DOHH2 (cell line): ENCODE measurements around the gene ESRRG.

ENCODE experiments used
- H3F3A ChIP-seq: fragments of 200-600 bp; sonication (generic), shearing (Covaris generic); 2 replicates; pipeline ENCODE4 v1.6.0; 2016; ENCODE audit warnings: antibody characterized with exemption, mild to moderate bottlenecking; ENCODE audit not compliant: control insufficient read depth, insufficient read depth
- H3K27ac ChIP-seq: fragments of 200-600 bp; sonication (generic); 2 replicates; pipeline ENCODE4 v1.5.1; 2014; ENCODE audit warnings: low read depth, mild to moderate bottlenecking, low read length, moderate library complexity
- H3K27me3 ChIP-seq: fragments of 200-600 bp; sonication (generic); 2 replicates; pipeline ENCODE4 v1.6.1; 2014; ENCODE audit warnings: mild to moderate bottlenecking, low read length, mixed read lengths; ENCODE audit not compliant: control insufficient read depth
- H3K36me3 ChIP-seq: fragments of 200-600 bp; sonication (generic); 2 replicates; pipeline ENCODE4 v1.6.1; 2014; ENCODE audit warnings: mild to moderate bottlenecking, low read length, moderate library complexity, mixed read lengths; ENCODE audit not compliant: control insufficient read depth
- H3K4me1 ChIP-seq: fragments of 200-600 bp; sonication (generic); 2 replicates; pipeline ENCODE4 v1.6.1; 2014; ENCODE audit warnings: mild to moderate bottlenecking, low read length, mixed read lengths; ENCODE audit not compliant: control insufficient read depth
- H3K4me2 ChIP-seq: fragments of 200-600 bp; sonication (generic); 2 replicates; pipeline ENCODE4 v1.6.0; 2014; ENCODE audit warnings: mild to moderate bottlenecking, low read length, moderate library complexity
- H3K4me3 ChIP-seq: fragments of 200-600 bp; sonication (generic); 2 replicates; pipeline ENCODE4 v1.5.1; 2014; ENCODE audit warnings: mild to moderate bottlenecking, low read length, mixed read lengths
- H3K79me2 ChIP-seq: fragments of 200-600 bp; sonication (generic); 2 replicates; pipeline ENCODE4 v1.6.1; 2014; ENCODE audit warnings: mild to moderate bottlenecking, low read length, mixed read lengths; ENCODE audit not compliant: control insufficient read depth
- H3K9me2 ChIP-seq: fragments of 200-600 bp; sonication (generic); replicated peaks from 2 replicates; pipeline ENCODE4 v1.6.1; 2014; ENCODE audit warnings: mild to moderate bottlenecking, low read length, mixed read lengths; ENCODE audit not compliant: control insufficient read depth
- H3K9me3 ChIP-seq: fragments of 200-600 bp; sonication (generic); 2 replicates; pipeline ENCODE4 v1.6.1; 2014; ENCODE audit warnings: antibody characterized with exemption, low read length, mixed read lengths; ENCODE audit not compliant: control insufficient read depth, insufficient read depth
- H4K20me1 ChIP-seq: fragments of 200-600 bp; sonication (generic); 2 replicates; pipeline ENCODE4 v1.6.0; 2014; ENCODE audit warnings: low read depth, mild to moderate bottlenecking, antibody characterized with exemption, low read length, moderate library complexity; ENCODE audit not compliant: control insufficient read depth, insufficient read depth
- CTCF ChIP-seq: fragments of 200-600 bp; sonication (generic); IDR thresholded peaks from one replicate; pipeline ENCODE4 v1.5.1; 2014; ENCODE audit warnings: antibody characterized with exemption, mild to moderate bottlenecking, low read depth, low read length; ENCODE audit not compliant: poor library complexity, severe bottlenecking
- EZH2phosphoT487 ChIP-seq: fragments of 200-600 bp; sonication (generic); IDR thresholded peaks from 2 replicates; pipeline ENCODE4 v1.6.1; 2017; ENCODE audit warnings: borderline replicate concordance, mild to moderate bottlenecking, antibody characterized with exemption, low read length, moderate library complexity, mixed read lengths

ESRRG gene

GRCh38 chr1:216627252-216627651 lies 96.0 kb downstream of the ESRRG start:
- H3K9me2 ChIP-seq: no peaks in the 10 kb centered on the region
- H3K9me3 ChIP-seq: no peaks in the 10 kb centered on the region
- H3F3A ChIP-seq: no peaks in the 10 kb centered on the region
- peaks cover 4% of the 10 kb centered on the region; the same call in 1 of the 2 replicates for H3K4me1 ChIP-seq
- no peak overlapping the region for H3K4me2 ChIP-seq
- no peak overlapping the region for H3K27ac ChIP-seq
- TF ChIP-seq CTCF: no peak
- no peak overlapping the region for H3K4me3 ChIP-seq
- H4K20me1 ChIP-seq: no peaks in the 10 kb centered on the region
- H3K79me2 ChIP-seq: no peaks in the 10 kb centered on the region
- H3K27me3 ChIP-seq: no peaks in the 10 kb centered on the region
- no peaks in the 10 kb centered on the region for H3K36me3 ChIP-seq

GRCh38 chr1:216626394-216627067 lies 96.7 kb downstream of the ESRRG start:
- Histone ChIP-seq H3K4me2 (no peak overlapping the region), H3K4me1 (peaks cover 4% of the 10 kb centered on the region; the same call in 1 of the 2 replicates), H3K27me3 (no peaks in the 10 kb centered on the region), H3K4me3 (no peak overlapping the region), H3K9me3 (no peaks in the 10 kb centered on the region), H3K36me3 (no peaks in the 10 kb centered on the region), H3K27ac (no peak overlapping the region), H4K20me1 (no peaks in the 10 kb centered on the region), H3K79me2 (no peaks in the 10 kb centered on the region), H3F3A (no peaks in the 10 kb centered on the region), H3K9me2 (no peaks in the 10 kb centered on the region)
- no peak for TF ChIP-seq EZH2phosphoT487
- TF ChIP-seq CTCF: no peak

GRCh38 chr1:216621536-216621935 lies 101.7 kb downstream of the ESRRG start:
- H3K79me2 ChIP-seq: no peaks in the 10 kb centered on the region
- H3K9me2 ChIP-seq: no peaks in the 10 kb centered on the region
- H3K9me3 ChIP-seq: no peaks in the 10 kb centered on the region
- no peaks in the 10 kb centered on the region for H3K4me1 ChIP-seq
- H3K27ac ChIP-seq: no peak overlapping the region
- no peak overlapping the region for H3K4me2 ChIP-seq
- TF ChIP-seq EZH2phosphoT487 (no peak), CTCF (no peak)
- H3F3A ChIP-seq: no peaks in the 10 kb centered on the region
- H4K20me1 ChIP-seq: no peaks in the 10 kb centered on the region
- H3K27me3 ChIP-seq: no peaks in the 10 kb centered on the region
- no peaks in the 10 kb centered on the region for H3K36me3 ChIP-seq
- H3K4me3 ChIP-seq: no peak overlapping the region
